Esophagus muscularis mucosa (tissue), 3 donors: Measurements from ENCODE around the gene LPCAT2.

ENCODE experiments used
- CTCF ChIP-seq, 3 experiments: fragments of 200-600 bp in 2 of 3; fragments of 450-650 bp in 1 of 3; sonication (generic) in 2 of 3; IDR thresholded peaks; one replicate each; pipeline ENCODE4 v1.5.1; 2017 to 2019; ENCODE audit warnings: antibody characterized with exemption in 3 of 3, mild to moderate bottlenecking in 2 of 3, moderate library complexity in 1 of 3
- POLR2A ChIP-seq: fragments of 450-650 bp; IDR thresholded peaks from one replicate; pipeline ENCODE4 v1.6.1; 2017; ENCODE audit warnings: antibody characterized with exemption, moderate library complexity, mild to moderate bottlenecking, low read depth
- POLR2AphosphoS5 ChIP-seq, 2 donors: sonication (generic); formaldehyde crosslinking; IDR thresholded peaks; one replicate each; pipeline ENCODE4 v1.6.1; 2017; ENCODE audit warnings: antibody characterized with exemption in 2 of 2

- TF ChIP-seq POLR2A, result no peak
- no peak for TF ChIP-seq CTCF (IDR thresholded peaks at IDR 0.05)
- no peak for TF ChIP-seq POLR2AphosphoS5 (IDR thresholded peaks at IDR 0.05)
Observed at GRCh38 chr16:55503726-55504550, 4.9 kb upstream of the LPCAT2 start.
